HepG2 (cell line): ENCODE results near the gene MDM4. TPM values are rescaled to one million over a fixed set of nuclear protein-coding genes. Genes with fewer than 3 reads are reported as not detected.

Experiments used
- BRD4 ChIP-seq: sonication (generic); formaldehyde crosslinking; IDR thresholded peaks from 2 replicates; pipeline ENCODE4 v1.4.0; 2020; ENCODE audit warnings: missing genetic modification reagents
- PTBP1 ChIP-seq: fragments of 200-400 bp; formaldehyde crosslinking; IDR thresholded peaks from 2 replicates; pipeline ENCODE4 v1.6.1; 2018; ENCODE audit warnings: low read length, low read depth; ENCODE audit not compliant: poor library complexity, severe bottlenecking
- SOX6 ChIP-seq, 2 experiments: fragments of 450-650 bp in 1 of 2; sonication (generic) in 1 of 2; formaldehyde crosslinking in 1 of 2; IDR thresholded peaks; 2 replicates each; pipeline versions ENCODE4 v1.4.0 to v1.6.1; 2017 to 2020; ENCODE audit warnings: antibody characterized with exemption in 1 of 2, mild to moderate bottlenecking in 1 of 2, missing genetic modification reagents in 1 of 2
- TBL1XR1 ChIP-seq: fragments of 150-350 bp; IDR thresholded peaks from 2 replicates; pipeline ENCODE4 v1.6.1; 2014; ENCODE audit warnings: borderline replicate concordance, low read length; ENCODE audit not compliant: partially characterized antibody
- TOPORS ChIP-seq: sonication (generic); formaldehyde crosslinking; IDR thresholded peaks from 2 replicates; pipeline ENCODE4 v1.8.0; 2023; ENCODE audit warnings: mild to moderate bottlenecking, missing genetic modification reagents
- polyA plus RNA-seq, 8 experiments: library from polyadenylated mRNA; depleted of rRNA in 3 of 8; stranded (reverse) in 7 of 8; unstranded in 1 of 8; fragments of >200 nt; fragmentation: Illumina TruSeq in 4 of 8; extraction: Trizol in 4 of 8; gene quantifications; 2 replicates each; pipeline versions ENCODE4 v1.2.1 to v1.2.3, GENCODE V29; 2011 to 2016; ENCODE audit warnings: low read depth in 4 of 8, missing spikeins in 1 of 8, mixed read lengths in 1 of 8; ENCODE audit not compliant: insufficient read depth in 1 of 8
- total RNA-seq, 5 experiments: library from RNA; depleted of rRNA; stranded (reverse); fragments of >200 nt; fragmentation: Illumina TruSeq; extraction: Trizol; gene quantifications; 2 replicates each; pipeline ENCODE4 v1.2.3, GENCODE V29; 2016; ENCODE audit warnings: low read depth in 1 of 5
- TF ChIP-seq, protein P1 (sequence below): sonication (generic); formaldehyde crosslinking; IDR thresholded peaks from 2 replicates; pipeline ENCODE4 v1.4.0; 2020; ENCODE audit warnings: mild to moderate bottlenecking, missing genetic modification reagents
- TF ChIP-seq, protein P2 (sequence below): sonication (generic); formaldehyde crosslinking; IDR thresholded peaks from 2 replicates; pipeline ENCODE4 v1.4.0; 2020; ENCODE audit warnings: missing genetic modification reagents
- TF ChIP-seq, protein P3 (sequence below): sonication (generic); formaldehyde crosslinking; conservative IDR thresholded peaks from 2 replicates; pipeline ENCODE4 v1.8.0; 2022; ENCODE audit warnings: missing genetic modification reagents
- TF ChIP-seq, protein P4 (sequence below): sonication (generic); formaldehyde crosslinking; IDR thresholded peaks from 2 replicates; pipeline ENCODE4 v1.4.0; 2020; ENCODE audit warnings: mild to moderate bottlenecking, missing genetic modification reagents
- TF ChIP-seq, protein P5 (sequence below): sonication (generic); formaldehyde crosslinking; IDR thresholded peaks from 2 replicates; pipeline ENCODE4 v1.8.0; 2022; ENCODE audit warnings: missing genetic modification reagents, mild to moderate bottlenecking, inconsistent platforms, borderline replicate concordance

MDM4 gene
- total and polyA plus RNA-seq, 2 of the 13 experiments (the other 11 are each of a cell fraction or from before 2014, with no cell fraction given), result 14.9 to 19.0 TPM

DNA sequence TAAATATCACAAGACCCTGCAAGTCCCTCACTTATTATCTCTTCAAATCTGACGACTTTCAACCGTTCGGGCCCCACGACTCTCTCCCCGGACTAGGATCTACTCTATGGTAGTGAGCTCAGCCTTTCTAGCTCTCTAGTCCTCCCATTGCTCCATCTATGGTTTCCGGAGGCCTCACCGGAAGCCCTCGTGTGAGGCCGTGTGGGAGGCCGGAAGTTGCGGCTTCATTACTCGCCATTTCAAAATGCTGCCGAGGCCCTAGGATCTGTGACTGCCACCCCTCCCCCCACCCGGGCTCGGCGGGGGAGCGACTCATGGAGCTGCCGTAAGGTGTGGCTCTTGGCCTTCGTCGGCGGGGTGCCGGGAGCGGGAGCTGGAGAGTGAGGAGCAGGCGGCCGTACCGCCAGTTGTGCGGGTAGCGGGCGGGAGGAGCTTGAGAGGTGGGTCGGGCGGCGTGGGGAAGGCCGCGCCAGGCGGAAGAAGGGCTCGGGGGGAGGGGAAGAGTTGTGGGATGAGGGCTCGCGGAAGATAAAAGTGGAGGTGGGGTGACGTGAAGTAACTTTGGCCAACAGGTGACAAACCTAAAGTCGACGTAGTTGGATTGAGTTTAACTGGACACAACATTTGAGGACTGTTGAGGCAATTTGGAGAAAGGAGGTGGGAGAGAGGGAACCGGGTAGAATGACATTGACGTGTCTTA, at the start of gene MDM4 (continued):
- TF ChIP-seq, protein P1, sequence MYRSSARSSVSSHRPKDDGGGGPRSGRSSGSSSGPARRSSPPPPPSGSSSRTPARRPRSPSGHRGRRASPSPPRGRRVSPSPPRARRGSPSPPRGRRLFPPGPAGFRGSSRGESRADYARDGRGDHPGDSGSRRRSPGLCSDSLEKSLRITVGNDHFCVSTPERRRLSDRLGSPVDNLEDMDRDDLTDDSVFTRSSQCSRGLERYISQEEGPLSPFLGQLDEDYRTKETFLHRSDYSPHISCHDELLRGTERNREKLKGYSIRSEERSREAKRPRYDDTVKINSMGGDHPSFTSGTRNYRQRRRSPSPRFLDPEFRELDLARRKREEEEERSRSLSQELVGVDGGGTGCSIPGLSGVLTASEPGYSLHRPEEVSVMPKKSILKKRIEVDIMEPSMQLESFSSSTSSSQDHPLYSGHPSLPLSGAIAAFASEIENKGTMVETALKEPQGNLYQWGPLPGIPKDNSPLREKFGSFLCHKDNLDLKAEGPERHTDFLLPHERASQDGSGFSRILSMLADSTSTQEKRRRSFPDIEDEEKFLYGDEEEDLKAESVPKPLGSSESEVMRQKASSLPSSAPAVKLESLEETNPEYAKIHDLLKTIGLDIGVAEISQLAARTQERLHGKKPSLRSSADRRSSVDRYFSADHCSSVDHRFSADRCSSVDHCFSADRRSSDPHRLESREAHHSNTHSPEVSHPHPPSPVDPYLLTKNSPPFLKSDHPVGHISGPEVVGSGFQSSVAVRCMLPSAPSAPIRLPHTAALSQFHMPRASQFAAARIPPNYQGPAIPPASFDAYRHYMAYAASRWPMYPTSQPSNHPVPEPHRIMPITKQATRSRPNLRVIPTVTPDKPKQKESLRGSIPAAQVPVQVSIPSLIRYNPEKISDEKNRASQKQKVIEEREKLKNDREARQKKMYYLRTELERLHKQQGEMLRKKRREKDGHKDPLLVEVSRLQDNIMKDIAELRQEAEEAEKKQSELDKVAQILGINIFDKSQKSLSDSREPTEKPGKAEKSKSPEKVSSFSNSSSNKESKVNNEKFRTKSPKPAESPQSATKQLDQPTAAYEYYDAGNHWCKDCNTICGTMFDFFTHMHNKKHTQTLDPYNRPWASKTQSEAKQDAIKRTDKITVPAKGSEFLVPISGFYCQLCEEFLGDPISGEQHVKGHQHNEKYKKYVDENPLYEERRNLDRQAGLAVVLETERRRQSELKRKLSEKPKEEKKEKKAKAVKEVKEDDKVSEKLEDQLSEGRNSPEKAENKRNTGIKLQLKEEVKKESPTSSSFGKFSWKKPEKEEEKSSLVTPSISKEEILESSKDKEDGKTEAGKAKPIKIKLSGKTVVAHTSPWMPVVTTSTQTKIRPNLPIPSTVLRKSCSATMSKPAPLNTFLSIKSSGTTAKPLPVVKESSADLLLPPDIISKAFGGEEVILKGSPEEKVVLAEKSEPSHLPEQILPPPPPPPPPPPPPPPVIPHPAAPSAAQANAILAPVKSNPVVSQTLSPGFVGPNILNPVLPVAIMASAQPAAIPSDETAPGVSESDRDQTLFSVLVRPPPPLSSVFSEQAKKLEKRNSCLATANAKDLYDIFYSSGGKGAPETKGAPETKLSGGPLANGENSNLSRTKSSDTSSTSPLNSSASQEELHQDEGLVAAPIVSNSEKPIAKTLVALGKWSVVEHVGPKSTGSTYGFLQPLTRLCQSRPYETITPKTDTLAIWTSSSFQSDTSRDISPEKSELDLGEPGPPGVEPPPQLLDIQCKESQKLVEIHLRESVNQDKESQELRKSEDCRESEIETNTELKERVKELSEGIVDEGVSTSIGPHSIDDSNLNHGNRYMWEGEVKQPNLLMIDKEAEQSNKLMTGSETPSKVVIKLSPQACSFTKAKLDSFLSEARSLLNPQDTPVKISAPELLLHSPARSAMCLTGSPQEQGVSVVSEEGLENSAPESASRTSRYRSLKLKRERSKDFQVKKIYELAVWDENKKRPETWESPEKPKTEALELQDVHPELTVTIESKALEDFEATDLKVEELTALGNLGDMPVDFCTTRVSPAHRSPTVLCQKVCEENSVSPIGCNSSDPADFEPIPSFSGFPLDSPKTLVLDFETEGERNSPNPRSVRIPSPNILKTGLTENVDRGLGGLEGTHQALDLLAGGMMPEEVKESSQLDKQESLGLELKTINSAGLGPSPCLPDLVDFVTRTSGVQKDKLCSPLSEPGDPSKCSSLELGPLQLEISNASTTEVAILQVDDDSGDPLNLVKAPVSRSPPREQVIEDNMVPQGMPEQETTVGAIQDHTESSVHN (CRISPR knock-in tag), result no peak
- TF ChIP-seq, protein P2, sequence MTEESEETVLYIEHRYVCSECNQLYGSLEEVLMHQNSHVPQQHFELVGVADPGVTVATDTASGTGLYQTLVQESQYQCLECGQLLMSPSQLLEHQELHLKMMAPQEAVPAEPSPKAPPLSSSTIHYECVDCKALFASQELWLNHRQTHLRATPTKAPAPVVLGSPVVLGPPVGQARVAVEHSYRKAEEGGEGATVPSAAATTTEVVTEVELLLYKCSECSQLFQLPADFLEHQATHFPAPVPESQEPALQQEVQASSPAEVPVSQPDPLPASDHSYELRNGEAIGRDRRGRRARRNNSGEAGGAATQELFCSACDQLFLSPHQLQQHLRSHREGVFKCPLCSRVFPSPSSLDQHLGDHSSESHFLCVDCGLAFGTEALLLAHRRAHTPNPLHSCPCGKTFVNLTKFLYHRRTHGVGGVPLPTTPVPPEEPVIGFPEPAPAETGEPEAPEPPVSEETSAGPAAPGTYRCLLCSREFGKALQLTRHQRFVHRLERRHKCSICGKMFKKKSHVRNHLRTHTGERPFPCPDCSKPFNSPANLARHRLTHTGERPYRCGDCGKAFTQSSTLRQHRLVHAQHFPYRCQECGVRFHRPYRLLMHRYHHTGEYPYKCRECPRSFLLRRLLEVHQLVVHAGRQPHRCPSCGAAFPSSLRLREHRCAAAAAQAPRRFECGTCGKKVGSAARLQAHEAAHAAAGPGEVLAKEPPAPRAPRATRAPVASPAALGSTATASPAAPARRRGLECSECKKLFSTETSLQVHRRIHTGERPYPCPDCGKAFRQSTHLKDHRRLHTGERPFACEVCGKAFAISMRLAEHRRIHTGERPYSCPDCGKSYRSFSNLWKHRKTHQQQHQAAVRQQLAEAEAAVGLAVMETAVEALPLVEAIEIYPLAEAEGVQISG (CRISPR knock-in tag), result peak; percentile 99
- TF ChIP-seq, protein P3, sequence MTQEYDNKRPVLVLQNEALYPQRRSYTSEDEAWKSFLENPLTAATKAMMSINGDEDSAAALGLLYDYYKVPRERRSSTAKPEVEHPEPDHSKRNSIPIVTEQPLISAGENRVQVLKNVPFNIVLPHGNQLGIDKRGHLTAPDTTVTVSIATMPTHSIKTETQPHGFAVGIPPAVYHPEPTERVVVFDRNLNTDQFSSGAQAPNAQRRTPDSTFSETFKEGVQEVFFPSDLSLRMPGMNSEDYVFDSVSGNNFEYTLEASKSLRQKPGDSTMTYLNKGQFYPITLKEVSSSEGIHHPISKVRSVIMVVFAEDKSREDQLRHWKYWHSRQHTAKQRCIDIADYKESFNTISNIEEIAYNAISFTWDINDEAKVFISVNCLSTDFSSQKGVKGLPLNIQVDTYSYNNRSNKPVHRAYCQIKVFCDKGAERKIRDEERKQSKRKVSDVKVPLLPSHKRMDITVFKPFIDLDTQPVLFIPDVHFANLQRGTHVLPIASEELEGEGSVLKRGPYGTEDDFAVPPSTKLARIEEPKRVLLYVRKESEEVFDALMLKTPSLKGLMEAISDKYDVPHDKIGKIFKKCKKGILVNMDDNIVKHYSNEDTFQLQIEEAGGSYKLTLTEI (CRISPR knock-in tag), result no peak
- peak; percentile 54; the same call in 1 of the 2 replicates for TF ChIP-seq TOPORS (CRISPR knock-in tag)
- no peak for TF ChIP-seq SOX6 (IDR thresholded peaks at IDR 0.05)
- peak; percentile 77 for TF ChIP-seq SOX6 (CRISPR knock-in tag; IDR thresholded peaks at IDR 0.05)
- peak; percentile 93 for TF ChIP-seq BRD4
- TF ChIP-seq PTBP1, result no peak
- no peak for TF ChIP-seq TBL1XR1
- TF ChIP-seq, protein P4, sequence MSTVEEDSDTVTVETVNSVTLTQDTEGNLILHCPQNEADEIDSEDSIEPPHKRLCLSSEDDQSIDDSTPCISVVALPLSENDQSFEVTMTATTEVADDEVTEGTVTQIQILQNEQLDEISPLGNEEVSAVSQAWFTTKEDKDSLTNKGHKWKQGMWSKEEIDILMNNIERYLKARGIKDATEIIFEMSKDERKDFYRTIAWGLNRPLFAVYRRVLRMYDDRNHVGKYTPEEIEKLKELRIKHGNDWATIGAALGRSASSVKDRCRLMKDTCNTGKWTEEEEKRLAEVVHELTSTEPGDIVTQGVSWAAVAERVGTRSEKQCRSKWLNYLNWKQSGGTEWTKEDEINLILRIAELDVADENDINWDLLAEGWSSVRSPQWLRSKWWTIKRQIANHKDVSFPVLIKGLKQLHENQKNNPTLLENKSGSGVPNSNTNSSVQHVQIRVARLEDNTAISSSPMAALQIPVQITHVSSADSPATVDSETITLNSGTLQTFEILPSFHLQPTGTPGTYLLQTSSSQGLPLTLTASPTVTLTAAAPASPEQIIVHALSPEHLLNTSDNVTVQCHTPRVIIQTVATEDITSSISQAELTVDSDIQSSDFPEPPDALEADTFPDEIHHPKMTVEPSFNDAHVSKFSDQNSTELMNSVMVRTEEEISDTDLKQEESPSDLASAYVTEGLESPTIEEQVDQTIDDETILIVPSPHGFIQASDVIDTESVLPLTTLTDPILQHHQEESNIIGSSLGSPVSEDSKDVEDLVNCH (CRISPR knock-in tag), result no peak
- TF ChIP-seq, protein P5, sequence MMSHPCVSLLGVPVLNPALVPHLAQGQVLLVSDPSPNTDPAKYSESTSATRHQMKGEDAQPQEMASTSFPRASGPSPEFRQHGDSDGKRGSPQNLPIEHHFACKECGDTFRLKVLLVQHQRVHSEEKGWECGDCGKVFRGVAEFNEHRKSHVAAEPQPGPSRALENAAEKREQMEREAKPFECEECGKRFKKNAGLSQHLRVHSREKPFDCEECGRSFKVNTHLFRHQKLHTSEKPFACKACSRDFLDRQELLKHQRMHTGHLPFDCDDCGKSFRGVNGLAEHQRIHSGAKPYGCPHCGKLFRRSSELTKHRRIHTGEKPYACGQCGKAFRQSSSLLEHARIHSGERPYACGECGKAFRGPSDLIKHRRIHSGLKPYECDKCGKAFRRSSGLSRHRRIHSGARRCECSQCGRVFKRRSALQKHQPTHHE, result peak; percentile 83; the same call in 1 of the 2 replicates
